GM23338 (cell line): ENCODE measurements around the gene IGFL4. TPM values are rescaled to one million over a fixed set of nuclear protein-coding genes. Genes with fewer than 3 reads are reported as not detected.

Source experiments
- ATAC-seq: fragments of 200-7000 bp; cut with Tn5 transposase; 3 replicates; pipeline ENCODE4 v1.9.1; 2020
- DNase-seq: peaks from one replicate; pipeline ENCODE4 v3.0.0-alpha.2; 2015; ENCODE audit warnings: low spot score
- H2AFZ ChIP-seq: fragments of 200-600 bp; sonication (generic); 2 replicates; pipeline ENCODE4 v1.8.0; 2016; ENCODE audit warnings: antibody characterized with exemption, mild to moderate bottlenecking, moderate library complexity
- H3F3A ChIP-seq: fragments of 200-600 bp; sonication (generic); replicated peaks from 2 replicates; pipeline ENCODE4 v1.8.0; 2017; ENCODE audit warnings: antibody characterized with exemption, mixed run types, low read depth
- H3K27ac ChIP-seq: fragments of 200-600 bp; sonication (generic); 2 replicates; pipeline ENCODE4 v1.6.1; 2016; ENCODE audit warnings: low read depth
- H3K27me3 ChIP-seq: fragments of 200-600 bp; sonication (generic); 2 replicates; pipeline ENCODE4 v1.8.0; 2016; ENCODE audit warnings: mild to moderate bottlenecking, mixed run types, moderate library complexity; ENCODE audit not compliant: insufficient read depth
- H3K36me3 ChIP-seq: fragments of 200-600 bp; sonication (generic); 2 replicates; pipeline ENCODE4 v1.8.0; 2016; ENCODE audit warnings: mild to moderate bottlenecking; ENCODE audit not compliant: insufficient read depth
- H3K4me1 ChIP-seq: fragments of 200-600 bp; sonication (generic); 2 replicates; pipeline ENCODE4 v1.8.0; 2016; ENCODE audit warnings: mild to moderate bottlenecking, moderate library complexity; ENCODE audit not compliant: insufficient read depth
- H3K4me2 ChIP-seq: fragments of 200-600 bp; sonication (generic); 2 replicates; pipeline ENCODE4 v1.7.1; 2017; ENCODE audit warnings: mixed run types
- H3K4me3 ChIP-seq: fragments of 200-600 bp; sonication (generic); 2 replicates; pipeline ENCODE4 v1.6.1; 2016; ENCODE audit warnings: mixed run types
- H3K79me2 ChIP-seq: fragments of 200-600 bp; sonication (generic); replicated peaks from 2 replicates; pipeline ENCODE4 v1.8.0; 2017; ENCODE audit warnings: mild to moderate bottlenecking; ENCODE audit not compliant: insufficient read depth
- H3K9me2 ChIP-seq: fragments of 200-600 bp; sonication (generic); 2 replicates; pipeline ENCODE4 v1.8.0; 2017; ENCODE audit not compliant: insufficient read depth
- H4K20me1 ChIP-seq: fragments of 200-600 bp; sonication (generic); replicated peaks from 2 replicates; pipeline ENCODE4 v1.8.0; 2017; ENCODE audit warnings: mild to moderate bottlenecking; ENCODE audit not compliant: insufficient read depth
- H3K27ac Mint-ChIP-seq: 2 replicates; pipeline ENCODE4 v1.8.0; 2020; ENCODE audit warnings: inconsistent platforms, mild to moderate bottlenecking, moderate library complexity, mixed read lengths
- H3K27me3 Mint-ChIP-seq: 3 replicates; pipeline ENCODE4 v1.8.0; 2022; ENCODE audit warnings: low read depth, mild to moderate bottlenecking, moderate library complexity, mixed read lengths, inconsistent platforms; ENCODE audit not compliant: insufficient read depth, poor library complexity
- H3K36me3 Mint-ChIP-seq: 3 replicates; pipeline ENCODE4 v1.8.0; 2021; ENCODE audit warnings: low read depth, mild to moderate bottlenecking, inconsistent platforms, moderate library complexity, mixed read lengths
- H3K4me1 Mint-ChIP-seq: 3 replicates; pipeline ENCODE4 v1.8.0; 2020; ENCODE audit warnings: mild to moderate bottlenecking, inconsistent platforms, mixed read lengths
- H3K4me3 Mint-ChIP-seq: 3 replicates; pipeline ENCODE4 v1.8.0; 2021; ENCODE audit warnings: moderate library complexity, mild to moderate bottlenecking, inconsistent platforms, mixed read lengths
- H3K9me3 Mint-ChIP-seq: 3 replicates; pipeline ENCODE4 v1.8.0; 2020; ENCODE audit warnings: moderate library complexity, mild to moderate bottlenecking, inconsistent platforms, mixed read lengths
- CREB1 ChIP-seq: fragments of 250-450 bp; sonication (Bioruptor Pico); IDR thresholded peaks from 2 replicates; pipeline ENCODE4 v1.5.0; 2020; ENCODE audit warnings: low read depth, mild to moderate bottlenecking, moderate library complexity
- CTCF ChIP-seq, 2 experiments: fragments of 200-600 bp in 1 of 2; sonication (generic) in 1 of 2; conservative IDR thresholded peaks; 2 replicates each; pipeline versions ENCODE4 v1.5.1 to v1.6.1; 2016 to 2017; ENCODE audit warnings: antibody characterized with exemption in 2 of 2, low read depth in 2 of 2, mild to moderate bottlenecking in 2 of 2, moderate library complexity in 1 of 2
- ETS1 ChIP-seq: IDR thresholded peaks from 2 replicates; pipeline ENCODE4 v1.6.1; 2016; ENCODE audit warnings: antibody characterized with exemption
- EZH2 ChIP-seq: fragments of 200-600 bp; sonication (generic); IDR thresholded peaks from one replicate; pipeline ENCODE4 v1.8.0; 2017; ENCODE audit warnings: antibody characterized with exemption, mild to moderate bottlenecking, low read depth; ENCODE audit not compliant: unreplicated experiment
- EZH2phosphoT487 ChIP-seq: fragments of 200-600 bp; sonication (generic); IDR thresholded peaks from one replicate; pipeline ENCODE4 v1.8.1; 2018; ENCODE audit warnings: antibody characterized with exemption; ENCODE audit not compliant: unreplicated experiment
- JUNB ChIP-seq: IDR thresholded peaks from one replicate; pipeline ENCODE4 v1.6.1; 2016; ENCODE audit warnings: antibody characterized with exemption; ENCODE audit not compliant: unreplicated experiment
- POLR2AphosphoS5 ChIP-seq: IDR thresholded peaks from 2 replicates; pipeline ENCODE4 v1.6.1; 2016; ENCODE audit warnings: antibody characterized with exemption, low read depth
- REST ChIP-seq: IDR thresholded peaks from one replicate; pipeline ENCODE4 v1.6.1; 2018; ENCODE audit warnings: antibody characterized with exemption; ENCODE audit not compliant: unreplicated experiment
- STAT1 ChIP-seq: IDR thresholded peaks from one replicate; pipeline ENCODE4 v1.6.1; 2016; ENCODE audit warnings: antibody characterized with exemption; ENCODE audit not compliant: unreplicated experiment
- ZNF114 ChIP-seq: fragments of 250-450 bp; sonication (Bioruptor Pico); IDR thresholded peaks from 2 replicates; pipeline ENCODE4 v1.5.0; 2020; ENCODE audit warnings: mild to moderate bottlenecking, moderate library complexity
- ZNF331 ChIP-seq: fragments of 250-450 bp; sonication (Bioruptor Pico); IDR thresholded peaks from 2 replicates; pipeline ENCODE4 v1.5.0; 2020; ENCODE audit warnings: low read depth, mild to moderate bottlenecking, moderate library complexity
- polyA plus RNA-seq: library from polyadenylated mRNA; unstranded; fragments of >200 nt; fragmentation: Nextera tagmentation; extraction: Ambion mirVana; gene quantifications from 2 replicates; pipeline ENCODE4 v1.2.1, GENCODE V29; 2016
- total RNA-seq: library from RNA; depleted of rRNA; stranded (reverse); fragments of >200 nt; shearing (Covaris generic); gene quantifications from 2 replicates; pipeline ENCODE4 v1.2.3, GENCODE V29; 2014

The IGFL4 gene
- total and polyA plus RNA-seq, 2 experiments from 2014 or later = 0.06 to 0.87 TPM

GRCh38 chr19:46063201-46063600, 22.4 kb upstream of the IGFL4 start:
- Mint-ChIP-seq H3K36me3 (peaks cover 7% of the 10 kb centered on the region; the same call in 1 of the 3 replicates), H3K9me3 (peaks cover 35% of the 10 kb centered on the region), H3K27ac (no peak overlapping the region)

GRCh38 chr19:46060012-46060411, 19.2 kb upstream of the IGFL4 start:
- Histone ChIP-seq H3K27me3 (no peaks in the 10 kb centered on the region), H2AFZ (no peak overlapping the region), H3K27ac (no peak overlapping the region), H4K20me1 (no peaks in the 10 kb centered on the region), H3K4me1 (no peaks in the 10 kb centered on the region), H3F3A (no peaks in the 10 kb centered on the region), H3K4me3 (no peak overlapping the region), H3K79me2 (no peaks in the 10 kb centered on the region), H3K4me2 (no peak overlapping the region), H3K9me2 (peaks cover 3% of the 10 kb centered on the region; the same call in 1 of the 2 replicates), H3K36me3 (no peaks in the 10 kb centered on the region)
- DNase-seq (no peak), ATAC-seq (no peak)
- peaks cover 41% of the 10 kb centered on the region for H3K9me3 Mint-ChIP-seq
- no peak overlapping the region for H3K27ac Mint-ChIP-seq
- no peaks in the 10 kb centered on the region for H3K4me1 Mint-ChIP-seq
- peaks cover 7% of the 10 kb centered on the region; the same call in 1 of the 3 replicates for H3K36me3 Mint-ChIP-seq
- H3K27me3 Mint-ChIP-seq = peaks cover 2% of the 10 kb centered on the region
- no peak overlapping the region for H3K4me3 Mint-ChIP-seq
- TF ChIP-seq ZNF331 (no peak), EZH2phosphoT487 (no peak), STAT1 (no peak), REST (no peak), EZH2 (no peak), JUNB (no peak), CTCF (conservative IDR thresholded peaks at IDR 0.05; ENCODE audit: low read depth in 2 of 2) (no peak), ETS1 (no peak)

More at GRCh38 chr19:46063201-46063600, 22.4 kb upstream of the IGFL4 start:
- Histone ChIP-seq H4K20me1 (no peaks in the 10 kb centered on the region), H3K4me2 (no peak overlapping the region), H3K27me3 (no peaks in the 10 kb centered on the region), H3K27ac (no peak overlapping the region), H3K9me2 (peaks cover 2% of the 10 kb centered on the region; the same call in 1 of the 2 replicates), H3K4me1 (no peaks in the 10 kb centered on the region), H3K36me3 (no peaks in the 10 kb centered on the region), H2AFZ (no peak overlapping the region), H3K4me3 (no peak overlapping the region), H3F3A (no peaks in the 10 kb centered on the region), H3K79me2 (no peaks in the 10 kb centered on the region)
- ATAC-seq (no peak), DNase-seq (no peak)
- Mint-ChIP-seq H3K4me1 (no peaks in the 10 kb centered on the region), H3K4me3 (no peak overlapping the region), H3K27me3 (peaks cover 2% of the 10 kb centered on the region)
- TF ChIP-seq STAT1 (no peak), ZNF331 (no peak), CREB1 (no peak), CTCF (conservative IDR thresholded peaks at IDR 0.05; ENCODE audit: low read depth in 2 of 2) (no peak), POLR2AphosphoS5 (no peak), JUNB (no peak), ZNF114 (CRISPR knock-in tag) (no peak), EZH2 (no peak)
